NCI-H748 (cell line): Measurements from ENCODE around the gene WDPCP.
"Not testable (repeated sequence)": the region's sequence is repeated elsewhere in the genome, so short reads cannot be mapped to it uniquely, and the experiment has no call there.

Experiments
- DNase-seq: peaks from one replicate; lab custom pipeline; 2025; ENCODE audit not compliant: unreplicated experiment; lab: John Stamatoyannopoulos, UW

The WDPCP gene

DNA sequence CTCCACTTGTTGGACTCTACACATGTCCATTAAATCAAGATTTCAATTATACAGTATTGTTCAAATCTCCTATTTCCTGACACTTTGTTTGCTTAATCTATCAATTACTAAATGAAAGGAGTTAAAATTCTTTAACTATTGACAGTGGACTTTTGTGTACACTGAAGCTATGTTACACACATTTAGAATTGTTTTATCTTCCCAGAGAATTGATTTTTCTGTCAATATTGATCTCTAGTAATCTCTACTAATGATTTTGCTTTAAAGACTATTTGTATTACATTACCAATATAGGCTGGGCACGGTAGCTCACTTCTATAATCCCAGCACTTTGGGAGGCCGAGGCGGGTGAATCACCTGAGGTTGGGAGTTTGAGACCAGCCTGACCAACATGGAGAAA is 215.7 kb downstream of the WDPCP start:
- no peak for DNase-seq

- DNase-seq: no peak
Observed at GRCh38 chr2:63369146-63369545, 219.1 kb downstream of the WDPCP start.

DNA sequence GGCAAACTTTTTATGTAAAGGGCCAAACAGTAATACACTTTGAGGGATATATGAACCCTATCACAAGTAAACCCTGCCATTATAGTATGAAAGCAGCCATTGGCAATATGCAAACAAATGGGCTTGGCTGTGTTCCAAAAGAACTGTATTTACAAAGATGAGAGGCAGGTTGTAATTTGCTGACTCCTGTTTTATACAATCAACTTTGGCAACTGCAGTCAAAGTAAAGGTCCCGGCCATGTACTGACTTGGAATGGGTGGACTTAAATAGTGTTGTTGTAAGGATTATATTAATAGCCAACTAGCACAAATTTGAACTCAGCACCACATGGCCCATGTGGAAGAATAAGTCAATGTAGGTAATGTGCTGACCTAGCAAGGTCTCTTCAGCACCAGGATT is 223.4 kb downstream of the WDPCP start:
- peak; percentile 93 for DNase-seq

GRCh38 chr2:63357722-63358121 is 230.6 kb downstream of the WDPCP start:
- DNase-seq: not testable (repeated sequence)

GRCh38 chr2:63347361-63347760 is 240.9 kb downstream of the WDPCP start:
- DNase-seq: no peak

DNA sequence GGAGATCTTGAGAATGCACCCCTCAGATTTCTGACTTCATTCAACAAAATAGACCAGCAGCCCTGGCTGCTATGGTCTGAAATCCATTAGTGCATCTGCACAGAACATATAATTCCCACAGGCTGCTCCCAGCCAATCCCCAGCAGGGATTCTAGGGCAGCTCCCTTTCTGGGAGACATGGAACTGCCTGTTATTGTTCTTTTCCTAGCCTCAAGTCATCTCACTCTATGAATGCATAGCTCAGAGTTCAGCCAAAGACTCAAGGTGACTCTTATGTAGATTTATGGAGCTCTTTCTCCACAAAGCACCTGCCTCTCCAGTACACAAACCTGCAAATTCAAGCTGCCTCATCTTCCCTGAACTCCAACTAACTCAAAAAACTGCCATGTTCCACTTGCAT is 241.9 kb downstream of the WDPCP start:
- DNase-seq: no peak

- DNase-seq: no peak
Observed at GRCh38 chr2:63345285-63345633, 243.0 kb downstream of the WDPCP start.

- no peak for DNase-seq
Observed at GRCh38 chr2:63344575-63345284, 243.5 kb downstream of the WDPCP start.

DNA sequence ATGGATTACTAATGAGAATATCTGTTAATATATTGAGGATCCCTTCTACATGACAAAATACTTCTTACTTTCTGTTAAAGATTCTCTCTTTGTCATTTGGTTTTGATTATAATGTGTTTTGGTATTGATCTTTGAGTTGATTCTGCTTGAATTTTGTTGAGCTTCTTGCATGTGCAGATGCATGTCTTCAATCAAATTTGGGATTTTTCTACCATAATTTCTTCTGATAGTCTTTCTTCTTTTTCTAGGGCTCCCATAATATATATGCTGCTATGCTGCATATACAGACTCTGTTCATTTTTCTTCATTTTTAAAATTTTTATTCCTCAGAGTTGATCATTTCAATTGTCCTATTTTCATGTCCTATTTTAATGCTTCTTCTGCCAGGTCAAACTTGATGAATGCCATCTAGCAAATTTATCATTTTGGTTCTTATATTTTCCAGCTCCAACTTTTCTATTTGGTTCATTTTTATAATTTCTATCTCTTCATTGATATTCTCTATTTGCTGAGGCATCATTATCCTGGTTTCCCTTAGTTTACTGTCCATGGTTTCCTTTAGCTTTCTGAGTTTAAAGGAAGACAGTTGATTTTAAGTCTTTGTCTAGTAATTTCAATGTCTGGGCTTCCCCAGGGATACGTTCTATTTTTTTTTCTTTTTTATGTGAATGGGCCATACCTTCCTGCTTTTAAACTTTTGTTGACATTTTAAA is 244.7 kb downstream of the WDPCP start:
- no peak for DNase-seq

- DNase-seq: no peak
Observed at GRCh38 chr2:63340443-63340842, 247.8 kb downstream of the WDPCP start.

GRCh38 chr2:63334910-63335309 is 253.4 kb downstream of the WDPCP start:
- DNase-seq: no peak

- no peak for DNase-seq
Observed at GRCh38 chr2:63326473-63326872, 261.8 kb downstream of the WDPCP start.

DNA sequence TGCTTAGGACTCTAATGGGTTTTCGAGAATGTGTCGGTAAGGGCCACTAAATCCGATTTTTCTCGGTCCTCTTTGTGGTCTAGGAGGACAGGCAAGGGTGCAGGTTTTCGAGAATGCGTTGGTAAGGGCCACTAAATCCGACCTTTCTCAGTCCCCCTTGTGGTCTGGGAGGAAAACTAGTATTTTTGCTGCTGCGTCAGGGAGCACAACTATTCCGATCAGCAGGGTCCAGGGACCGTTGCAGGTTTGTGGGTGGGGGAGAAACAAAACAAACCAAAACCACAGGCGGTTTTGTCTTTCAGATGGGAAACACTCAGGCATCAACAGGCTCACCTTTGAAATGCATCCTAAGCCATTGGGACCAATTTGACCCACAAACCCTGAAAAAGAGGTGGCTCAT is 264.6 kb downstream of the WDPCP start:
- not testable (repeated sequence) for DNase-seq

- not testable (repeated sequence) for DNase-seq
Observed at GRCh38 chr2:63321973-63322372, 266.3 kb downstream of the WDPCP start.

GRCh38 chr2:63320669-63321068 is 267.6 kb downstream of the WDPCP start:
- DNase-seq: no peak

- DNase-seq: no peak
Observed at GRCh38 chr2:63310614-63311013, 277.7 kb downstream of the WDPCP start.

DNA sequence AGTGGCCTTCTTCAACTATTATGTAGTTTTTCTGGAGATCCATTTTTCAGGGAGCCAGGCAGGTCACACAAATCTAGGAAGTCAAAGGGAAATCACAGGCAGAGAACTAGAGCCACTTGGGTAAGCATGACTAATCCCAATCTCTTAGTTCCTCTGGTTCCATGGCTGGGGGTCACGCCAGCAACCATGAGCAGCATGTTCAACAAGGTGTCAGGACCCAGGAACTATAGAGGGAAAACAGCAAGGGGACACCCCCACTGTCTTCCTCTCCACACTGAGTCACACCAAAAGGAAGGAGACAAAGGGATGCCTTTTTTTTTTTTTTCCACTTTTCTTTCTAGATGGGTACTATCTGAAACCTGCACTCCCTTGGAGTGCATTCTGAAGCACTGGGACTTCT is 286.8 kb downstream of the WDPCP start:
- DNase-seq: no peak

DNA sequence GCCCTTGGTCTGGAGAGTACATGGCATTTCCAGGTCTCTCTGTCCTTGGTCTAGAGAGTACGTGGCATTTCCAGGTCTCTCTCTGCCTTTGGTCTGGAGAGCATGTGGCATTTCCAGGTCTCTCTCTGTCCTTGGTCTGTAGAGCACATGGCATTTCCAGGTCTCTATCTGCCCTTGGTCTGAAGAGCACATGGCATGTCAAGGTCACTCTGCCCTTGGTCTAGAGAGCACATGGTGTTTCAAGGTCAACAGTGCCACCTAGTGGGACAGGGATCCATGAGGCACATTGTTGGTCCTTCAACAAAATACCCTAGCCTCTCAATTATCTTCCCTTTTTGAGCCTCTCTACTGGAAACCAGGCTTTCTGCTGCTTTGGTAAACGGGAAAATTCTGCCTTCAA is 287.4 kb downstream of the WDPCP start:
- peak; percentile 0 for DNase-seq

GRCh38 chr2:63287956-63288355 is 300.3 kb downstream of the WDPCP start:
- DNase-seq: no peak

GRCh38 chr2:63286520-63286919 is 301.8 kb downstream of the WDPCP start:
- not testable (repeated sequence) for DNase-seq

- no peak for DNase-seq
Observed at GRCh38 chr2:63283273-63283672, 305.0 kb downstream of the WDPCP start.

DNA sequence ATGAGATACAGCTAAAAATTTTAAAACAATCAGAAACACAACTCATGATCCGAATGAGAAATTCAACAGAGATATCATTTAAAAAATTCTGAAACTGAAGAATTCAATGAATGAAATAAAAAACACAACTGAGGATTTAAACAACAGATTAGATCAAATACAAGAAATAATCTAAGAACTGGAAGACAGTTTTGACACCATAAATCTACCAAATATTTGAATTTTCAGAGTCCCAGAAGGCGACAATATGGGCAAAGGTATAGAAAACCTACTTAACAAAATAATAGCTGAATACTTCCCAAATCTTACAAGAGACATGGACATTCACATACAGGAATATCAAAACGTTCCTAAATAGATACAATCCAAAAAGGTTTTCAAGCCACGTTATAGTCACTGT is 315.7 kb downstream of the WDPCP start:
- no peak for DNase-seq

GRCh38 chr2:63270717-63271116 is 317.6 kb downstream of the WDPCP start:
- DNase-seq: no peak
